ENCODE measurements around the gene TBC1D1.

DNA sequence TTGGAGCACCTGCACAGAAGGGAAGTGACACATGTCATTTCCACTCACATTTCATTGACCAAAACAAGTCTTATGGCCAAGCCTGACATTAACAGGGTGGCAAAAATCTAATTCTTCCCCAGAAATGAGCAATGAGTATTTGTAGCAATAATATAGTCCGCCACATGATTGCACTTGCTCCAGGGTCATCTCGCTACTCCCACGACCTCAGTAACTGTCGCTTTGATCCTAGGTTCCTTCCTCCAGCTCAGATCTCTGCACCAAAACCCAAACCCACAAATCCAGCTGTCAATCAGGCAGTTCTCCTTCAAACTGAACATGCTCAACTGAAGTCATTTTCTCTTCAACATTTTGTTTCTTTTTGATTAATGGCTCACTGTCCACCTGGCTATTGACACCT is 44.1 kb downstream of the TBC1D1 start:
- TF ChIP-seq POLR2AphosphoS5 (IDR thresholded peaks at IDR 0.05; ENCODE audit: low read depth, low read length) (no peak), TAF1 (IDR thresholded peaks at IDR 0.05; ENCODE audit: borderline replicate concordance, low read depth, low read length) (no peak), POLR2A (IDR thresholded peaks at IDR 0.05; ENCODE audit: low read depth, low read length) (no peak)
